NB4 (cell line): ENCODE measurements around the gene CDH23.

Experiments used
- CTCF ChIP-seq: IDR thresholded peaks from one replicate; pipeline ENCODE4 v1.5.1; 2012; ENCODE audit warnings: low read depth, low read length
- MAX ChIP-seq: IDR thresholded peaks from 2 replicates; pipeline ENCODE4 v1.6.1; 2011; ENCODE audit warnings: low read depth, low read length
- POLR2A ChIP-seq: IDR thresholded peaks from 2 replicates; pipeline ENCODE4 v1.6.1; 2011; ENCODE audit warnings: mild to moderate bottlenecking; ENCODE audit not compliant: insufficient read length; ENCODE audit errors: extremely low read depth

GRCh38 chr10:71516890-71517289 is 120.2 kb downstream of the CDH23 start:
- no peak for TF ChIP-seq CTCF
- TF ChIP-seq POLR2A: no peak
- no peak for TF ChIP-seq MAX
